Measurements from ENCODE around the gene EIF5B. TPM values are rescaled to one million over a fixed set of nuclear protein-coding genes. Genes with fewer than 3 reads are reported as not detected.

Gene EIF5B
- total RNA-seq (2022; extraction: Qiagen RNA extraction), result 55.0 to 81.0 TPM (median 55.7 TPM) in 5 replicates

GRCh38 chr2:99337113-99338028 is at the start of gene EIF5B:
TSS of gene EIF5B (plus strand) at chr2:99337389. CDS start at chr2:99337555, 166 bp downstream.

GRCh38 chr2:99301097-99301496 is 36.1 kb upstream of the EIF5B start, which contains the start of gene LYG1:
TSS of gene LYG1 (minus strand) at chr2:99301197. CDS start at chr2:99295670, 5,527 bp downstream.

GRCh38 chr2:99335911-99336803 is 1.0 kb upstream of the EIF5B start, which contains the start of gene TXNDC9:
TSS of gene TXNDC9 (minus strand) at chr2:99336333. CDS start at chr2:99333210, 3,123 bp downstream.

Other genes starting within 250 kb of the EIF5B start
- gene C2orf15, start 195.7 kb upstream of the EIF5B start, total RNA-seq (2022; extraction: Qiagen RNA extraction), result 0.39 to 0.95 TPM (median 0.54 TPM) in 5 replicates
- 1.8 to 5.3 TPM (median 4.6 TPM) in 5 replicates for gene TSGA10, start 182.4 kb upstream of the EIF5B start, total RNA-seq (2022; extraction: Qiagen RNA extraction)
- 3.2 to 3.8 TPM (median 3.7 TPM) in 5 replicates for gene LIPT1, start 182.4 kb upstream of the EIF5B start, total RNA-seq (2022; extraction: Qiagen RNA extraction)
- gene MITD1, start 156.3 kb upstream of the EIF5B start, total RNA-seq (2022; extraction: Qiagen RNA extraction), result 24.0 to 35.8 TPM (median 26.7 TPM) in 5 replicates
- 31.6 to 70.5 TPM (median 32.1 TPM) in 5 replicates for gene MRPL30, start 156.2 kb upstream of the EIF5B start, total RNA-seq (2022; extraction: Qiagen RNA extraction)
- not detected in 5 replicates for gene LYG2, start 81.7 kb upstream of the EIF5B start, total RNA-seq (2022; extraction: Qiagen RNA extraction)
- gene LYG1, start 36.2 kb upstream of the EIF5B start, total RNA-seq (2022; extraction: Qiagen RNA extraction), result 0.82 to 2.2 TPM (median 1.4 TPM) in 5 replicates
- 37.8 to 55.6 TPM (median 39.8 TPM) in 5 replicates for gene TXNDC9, start 1.1 kb upstream of the EIF5B start, total RNA-seq (2022; extraction: Qiagen RNA extraction)
- gene REV1, start 152.6 kb downstream of the EIF5B start, total RNA-seq (2022; extraction: Qiagen RNA extraction), result 8.8 to 11.9 TPM (median 10.7 TPM) in 5 replicates

Data from A549 treated with CORT108297 at 1 μM for 4 hours (cell line).